HepG2 (cell line): ENCODE measurements around the gene PSENEN. TPM values are rescaled to one million over a fixed set of nuclear protein-coding genes. Genes with fewer than 3 reads are reported as not detected.
A peak's percentile ranks its signal among the peaks of the same experiment; 100 is the strongest.

Experiments
- HNF4A ChIP-seq: sonication (generic); formaldehyde crosslinking; IDR thresholded peaks from 2 replicates; pipeline ENCODE4 v1.4.0; 2020; ENCODE audit warnings: missing genetic modification reagents
- MAX ChIP-seq: IDR thresholded peaks from 2 replicates; pipeline ENCODE4 v1.6.1; 2012; ENCODE audit warnings: inconsistent platforms
- MIER2 ChIP-seq: IDR thresholded peaks from 2 replicates; pipeline ENCODE4 v1.6.1; 2016; ENCODE audit warnings: missing biosample characterization, missing genetic modification reagents
- NFIB ChIP-seq: sonication (generic); formaldehyde crosslinking; IDR thresholded peaks from 2 replicates; pipeline ENCODE4 v1.9.0; 2021; ENCODE audit warnings: missing genetic modification reagents, mild to moderate bottlenecking, borderline replicate concordance
- NR2C2 ChIP-seq: sonication (generic); formaldehyde crosslinking; IDR thresholded peaks from 2 replicates; pipeline ENCODE4 v1.4.0; 2020; ENCODE audit warnings: missing genetic modification reagents, mild to moderate bottlenecking, moderate library complexity, borderline replicate concordance
- NRL ChIP-seq: sonication (generic); formaldehyde crosslinking; IDR thresholded peaks from 2 replicates; pipeline ENCODE4 v1.5.0; 2020; ENCODE audit warnings: missing genetic modification reagents, mild to moderate bottlenecking, moderate library complexity, borderline replicate concordance
- PHF20 ChIP-seq: sonication (generic); formaldehyde crosslinking; IDR thresholded peaks from 2 replicates; pipeline ENCODE4 v1.5.0; 2020; ENCODE audit warnings: mild to moderate bottlenecking, missing genetic modification reagents
- RARA ChIP-seq: IDR thresholded peaks from 2 replicates; pipeline ENCODE4 v1.6.1; 2016; ENCODE audit warnings: missing genetic modification reagents, missing compliant biosample characterization
- RARG ChIP-seq: sonication (generic); formaldehyde crosslinking; IDR thresholded peaks from 2 replicates; pipeline ENCODE4 v1.4.0; 2020; ENCODE audit warnings: low read depth, mild to moderate bottlenecking, missing genetic modification reagents
- RBFOX2 ChIP-seq: fragments of 200-400 bp; formaldehyde crosslinking; IDR thresholded peaks from 2 replicates; pipeline ENCODE4 v1.6.1; 2017; ENCODE audit warnings: low read depth, mild to moderate bottlenecking, low read length
- SIN3B ChIP-seq: fragments of 150-350 bp; IDR thresholded peaks from 2 replicates; pipeline ENCODE4 v1.6.1; 2014; ENCODE audit warnings: low read length
- SIX1 ChIP-seq: sonication (generic); formaldehyde crosslinking; IDR thresholded peaks from 2 replicates; pipeline ENCODE4 v1.4.0; 2020; ENCODE audit warnings: missing genetic modification reagents, borderline replicate concordance
- SP5 ChIP-seq: IDR thresholded peaks from 2 replicates; pipeline ENCODE4 v1.6.1; 2016; ENCODE audit warnings: low read depth, borderline replicate concordance
- STAT6 ChIP-seq: sonication (generic); formaldehyde crosslinking; IDR thresholded peaks from 2 replicates; pipeline ENCODE4 v1.4.0; 2020; ENCODE audit warnings: missing genetic modification reagents, mild to moderate bottlenecking, borderline replicate concordance
- TGIF2 ChIP-seq: IDR thresholded peaks from 2 replicates; pipeline ENCODE4 v1.6.1; 2016; ENCODE audit warnings: control low read depth, missing compliant biosample characterization
- THAP11 ChIP-seq: IDR thresholded peaks from 2 replicates; pipeline ENCODE4 v1.6.1; 2016; ENCODE audit warnings: missing biosample characterization, missing genetic modification reagents
- ZBTB25 ChIP-seq: IDR thresholded peaks from 2 replicates; pipeline ENCODE4 v1.6.1; 2018; ENCODE audit warnings: missing genetic modification reagents
- ZFP41 ChIP-seq: sonication (generic); formaldehyde crosslinking; IDR thresholded peaks from 2 replicates; pipeline ENCODE4 v1.4.0; 2020; ENCODE audit warnings: mild to moderate bottlenecking, missing genetic modification reagents, borderline replicate concordance
- ZMYM2 ChIP-seq: sonication (generic); formaldehyde crosslinking; IDR thresholded peaks from 2 replicates; pipeline ENCODE4 v1.8.0; 2022; ENCODE audit warnings: mild to moderate bottlenecking, missing genetic modification reagents
- ZMYM3 ChIP-seq: sonication (generic); formaldehyde crosslinking; IDR thresholded peaks from 2 replicates; pipeline ENCODE4 v1.5.1; 2020; ENCODE audit warnings: mild to moderate bottlenecking, missing genetic modification reagents
- ZNF367 ChIP-seq: sonication (generic); formaldehyde crosslinking; IDR thresholded peaks from 2 replicates; pipeline ENCODE4 v1.4.0; 2020; ENCODE audit warnings: missing genetic modification reagents, borderline replicate concordance
- ZNF468 ChIP-seq: sonication (generic); formaldehyde crosslinking; IDR thresholded peaks from 2 replicates; pipeline ENCODE4 v1.8.0; 2022; ENCODE audit warnings: mild to moderate bottlenecking, moderate library complexity, missing genetic modification reagents
- ZNF614 ChIP-seq: IDR thresholded peaks from 2 replicates; pipeline ENCODE4 v1.6.1; 2018; ENCODE audit warnings: missing biosample characterization, missing genetic modification reagents, inconsistent platforms, borderline replicate concordance
- ZNF724P ChIP-seq: sonication (generic); formaldehyde crosslinking; IDR thresholded peaks from 2 replicates; pipeline ENCODE4 v1.8.0; 2022; ENCODE audit warnings: missing genetic modification reagents, borderline replicate concordance
- ZNF781 ChIP-seq: sonication (generic); formaldehyde crosslinking; IDR thresholded peaks from 2 replicates; pipeline ENCODE4 v1.5.1; 2020; ENCODE audit warnings: borderline replicate concordance, mild to moderate bottlenecking, missing genetic modification reagents; ENCODE audit errors: not compliant biosample characterization
- ZNF782 ChIP-seq: sonication (generic); formaldehyde crosslinking; IDR thresholded peaks from 2 replicates; pipeline ENCODE4 v1.4.0; 2020; ENCODE audit warnings: missing genetic modification reagents, mild to moderate bottlenecking, borderline replicate concordance
- polyA plus RNA-seq, 8 experiments: library from polyadenylated mRNA; depleted of rRNA in 3 of 8; stranded (reverse) in 7 of 8; unstranded in 1 of 8; fragments of >200 nt; fragmentation: Illumina TruSeq in 4 of 8; extraction: Trizol in 4 of 8; gene quantifications; 2 replicates each; pipeline versions ENCODE4 v1.2.1 to v1.2.3, GENCODE V29; 2011 to 2016; ENCODE audit warnings: low read depth in 4 of 8, missing spikeins in 1 of 8, mixed read lengths in 1 of 8; ENCODE audit not compliant: insufficient read depth in 1 of 8
- total RNA-seq, 5 experiments: library from RNA; depleted of rRNA; stranded (reverse); fragments of >200 nt; fragmentation: Illumina TruSeq; extraction: Trizol; gene quantifications; 2 replicates each; pipeline ENCODE4 v1.2.3, GENCODE V29; 2016; ENCODE audit warnings: low read depth in 1 of 5

The PSENEN gene
- total and polyA plus RNA-seq, 2 of the 13 experiments (the other 11 are each of a cell fraction or from before 2014, with no cell fraction given), result 16.9 to 34.2 TPM

- TF ChIP-seq NR2C2 (CRISPR knock-in tag), result peak; percentile 97
- 0 out of 2 replicates have a peak, but pooled peaks have one; percentile 13 for TF ChIP-seq ZMYM3 (CRISPR knock-in tag)
- TF ChIP-seq ZNF724P (CRISPR knock-in tag), result no peak
- TF ChIP-seq NFIB (CRISPR knock-in tag), result no peak
- no peak for TF ChIP-seq MIER2 (CRISPR knock-in tag)
- TF ChIP-seq MAX, result 0 out of 2 replicates have a peak, but pooled peaks have one; percentile 70
- TF ChIP-seq SIN3B, result peak; percentile 24; the same call in 1 of the 2 replicates
- no peak for TF ChIP-seq ZFP41 (CRISPR knock-in tag)
- no peak for TF ChIP-seq SIX1 (CRISPR knock-in tag)
- TF ChIP-seq ZNF367 (CRISPR knock-in tag), result no peak
- TF ChIP-seq ZNF614 (CRISPR knock-in tag), result peak; percentile 74; the same call in 1 of the 2 replicates
- no peak for TF ChIP-seq TGIF2
- TF ChIP-seq THAP11, result peak; percentile 99
- TF ChIP-seq ZBTB25 (CRISPR knock-in tag), result no peak; the same call in 1 of the 2 replicates
- TF ChIP-seq NRL, result peak; percentile 62; the same call in 1 of the 2 replicates
- TF ChIP-seq ZNF781 (CRISPR knock-in tag), result no peak
- TF ChIP-seq PHF20 (CRISPR knock-in tag), result peak; percentile 79
- peak; percentile 80 for TF ChIP-seq SP5 (CRISPR knock-in tag)
- no peak for TF ChIP-seq RARG (CRISPR knock-in tag)
- no peak; the same call in 1 of the 2 replicates for TF ChIP-seq ZNF782
- peak; percentile 58 for TF ChIP-seq RBFOX2
- TF ChIP-seq ZNF468 (CRISPR knock-in tag), result no peak
- TF ChIP-seq HNF4A, result peak; percentile 79
- TF ChIP-seq STAT6, result peak; percentile 69; the same call in 1 of the 2 replicates
- TF ChIP-seq RARA (CRISPR knock-in tag), result no peak
- TF ChIP-seq ZMYM2 (CRISPR knock-in tag), result no peak
Observed at GRCh38 chr19:35748106-35749020, 2.9 kb downstream of the PSENEN start, which contains the start of gene LIN37 (continued).
